GM19438 (cell line): ENCODE results near the gene PARD3.

ENCODE experiments used
- ATAC-seq: cut with Tn5 transposase; IDR thresholded peaks from one replicate; pipeline ENCODE4 v1.9.1; 2021; ENCODE audit warnings: low read depth; ENCODE audit not compliant: unreplicated experiment

PARD3 gene

GRCh38 chr10:34219753-34220548 lies 595.1 kb downstream of the PARD3 start:
- ATAC-seq: no peak

GRCh38 chr10:34217524-34217923 lies 597.6 kb downstream of the PARD3 start:
- ATAC-seq: no peak

GRCh38 chr10:34216348-34216945 lies 598.6 kb downstream of the PARD3 start:
- no peak for ATAC-seq

- ATAC-seq: no peak
These were observed 601.3 kb downstream of the PARD3 start for GRCh38 chr10:34213805-34214197.

DNA sequence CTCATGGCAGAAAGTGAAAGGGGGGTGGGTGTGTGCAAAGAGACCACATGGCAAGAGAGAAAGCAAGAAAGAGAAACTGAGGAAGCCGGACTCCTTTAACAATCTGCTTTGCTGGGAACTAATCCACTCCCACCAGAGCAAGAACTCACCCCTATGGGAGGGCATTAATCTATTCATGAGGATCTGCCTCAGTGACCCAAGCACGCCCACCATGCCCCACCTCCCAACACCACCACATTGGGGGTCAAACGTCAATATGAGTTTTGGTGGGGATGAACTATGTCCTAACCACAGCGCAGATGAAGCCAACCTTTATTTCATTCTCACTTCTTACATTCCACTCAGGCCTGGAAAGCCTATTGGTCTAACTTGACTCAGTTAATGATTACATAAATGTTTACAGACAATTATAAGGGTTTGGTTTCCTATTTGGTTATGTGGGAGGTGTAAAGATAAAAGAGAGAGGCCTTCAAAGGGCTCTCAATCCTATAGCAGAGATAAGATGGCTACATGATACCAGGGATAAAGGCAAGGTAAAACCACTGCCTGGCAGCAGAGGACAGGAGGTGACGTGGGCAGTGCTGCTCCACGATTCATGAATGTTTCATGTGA lies 601.8 kb downstream of the PARD3 start:
- ATAC-seq: no peak

DNA sequence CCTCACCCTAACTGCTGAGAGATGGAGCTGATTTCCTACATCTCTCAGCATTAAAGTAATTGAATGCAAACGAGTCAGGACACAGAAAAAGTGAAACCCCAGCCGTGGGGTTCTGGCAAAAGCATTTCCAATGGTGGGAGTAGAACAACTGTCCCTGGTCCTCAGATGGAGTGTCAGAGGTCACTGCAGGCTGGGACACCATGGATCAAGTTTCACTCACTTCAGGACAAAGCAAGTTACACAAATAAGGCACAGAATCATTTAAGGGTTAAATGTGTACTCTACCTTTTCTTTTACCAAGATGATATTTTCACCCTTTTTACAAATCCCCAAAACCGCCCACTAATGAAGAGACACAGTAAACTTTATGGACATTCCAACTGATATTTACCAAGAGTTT lies 607.8 kb downstream of the PARD3 start:
- ATAC-seq: no peak

GRCh38 chr10:34206935-34207268 lies 608.2 kb downstream of the PARD3 start:
- ATAC-seq: no peak

DNA sequence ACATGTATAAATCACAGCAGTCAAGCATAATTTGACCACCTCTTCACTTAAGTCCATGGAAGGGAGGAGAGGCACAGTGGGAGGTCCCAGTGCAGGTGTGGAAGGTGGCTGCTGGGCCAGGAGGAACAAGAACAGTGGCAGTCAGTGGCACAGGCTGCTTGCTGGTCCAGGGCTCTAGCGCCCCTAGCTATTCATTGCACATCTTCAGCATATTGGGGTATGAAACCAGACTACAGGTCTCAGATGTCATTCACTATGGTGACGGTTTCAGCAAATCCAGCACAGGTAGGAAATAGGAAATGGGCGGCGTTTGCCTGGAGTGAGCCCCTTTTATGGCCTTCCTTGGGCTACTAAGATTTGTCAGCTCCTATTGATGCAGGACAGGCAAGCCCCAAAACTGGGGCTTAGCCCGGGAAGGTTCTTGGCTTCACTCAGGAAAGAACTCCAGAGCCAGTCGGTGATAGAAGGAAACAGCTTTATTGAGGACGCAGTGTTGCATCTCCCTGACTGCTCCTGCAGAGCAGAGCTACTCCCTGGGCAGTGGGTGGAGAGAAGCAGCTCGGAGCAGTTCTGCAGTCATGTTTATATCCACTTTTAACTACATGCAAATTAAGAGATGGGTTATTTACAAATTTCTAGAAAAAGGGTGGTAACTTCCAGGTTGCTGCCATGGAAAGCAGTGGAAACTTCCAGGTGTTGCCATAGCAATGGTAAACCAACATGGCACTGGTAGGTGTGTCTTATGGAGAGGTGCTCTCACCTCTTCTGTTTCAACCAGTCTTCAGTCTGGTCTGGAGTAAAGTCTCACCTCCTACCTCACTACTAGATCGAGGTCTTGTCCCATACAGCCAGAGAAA lies 608.8 kb downstream of the PARD3 start:
- ATAC-seq: no peak

- no peak for ATAC-seq
These were observed 609.6 kb downstream of the PARD3 start for GRCh38 chr10:34205452-34205851.

GRCh38 chr10:34203966-34204630 lies 611.0 kb downstream of the PARD3 start:
- no peak for ATAC-seq

DNA sequence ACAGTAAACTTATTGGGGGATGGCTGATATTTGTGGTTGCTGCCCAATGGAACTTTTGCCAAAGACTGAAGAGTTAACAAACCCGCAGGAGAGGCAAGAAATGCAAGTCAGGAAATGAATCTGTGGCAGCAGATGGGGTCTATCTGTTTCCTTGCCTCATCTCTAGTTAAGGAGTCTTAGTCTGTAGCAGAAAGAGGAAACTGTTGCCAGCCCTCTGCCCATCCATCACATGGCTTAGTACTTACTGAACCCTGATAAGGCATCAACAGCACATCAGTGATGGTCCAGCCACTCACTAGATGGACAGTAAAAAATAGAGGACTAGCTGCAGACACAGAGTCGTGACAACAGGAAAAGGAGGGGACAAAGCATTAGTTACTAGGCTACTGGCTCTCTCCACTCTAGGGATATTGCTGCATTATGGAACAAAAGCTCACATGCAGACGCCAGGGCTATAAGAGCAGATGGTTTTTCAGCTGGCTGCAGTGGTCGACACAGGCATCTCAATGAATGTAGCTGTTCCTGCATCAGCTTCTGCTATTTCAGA lies 614.7 kb downstream of the PARD3 start:
- ATAC-seq: no peak

GRCh38 chr10:34198953-34199352 lies 616.1 kb downstream of the PARD3 start:
- ATAC-seq: no peak

DNA sequence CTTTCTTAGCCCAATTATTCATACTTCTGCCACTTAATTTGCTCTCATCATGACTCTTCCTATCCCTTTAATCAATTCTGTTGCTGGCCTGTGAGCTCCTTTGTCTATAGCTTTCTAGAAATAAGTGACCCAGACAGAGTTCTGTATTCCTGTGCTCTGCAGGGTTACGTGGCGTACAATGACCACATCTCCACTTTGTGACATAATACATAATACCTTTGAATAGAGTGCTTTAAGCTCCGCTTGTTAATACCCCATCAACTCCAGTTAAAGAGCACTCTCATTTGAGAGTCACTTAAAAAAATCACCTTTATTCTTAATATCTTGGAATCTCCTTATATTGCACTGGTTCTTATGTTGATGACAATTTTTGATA lies 619.0 kb downstream of the PARD3 start:
- no peak for ATAC-seq

DNA sequence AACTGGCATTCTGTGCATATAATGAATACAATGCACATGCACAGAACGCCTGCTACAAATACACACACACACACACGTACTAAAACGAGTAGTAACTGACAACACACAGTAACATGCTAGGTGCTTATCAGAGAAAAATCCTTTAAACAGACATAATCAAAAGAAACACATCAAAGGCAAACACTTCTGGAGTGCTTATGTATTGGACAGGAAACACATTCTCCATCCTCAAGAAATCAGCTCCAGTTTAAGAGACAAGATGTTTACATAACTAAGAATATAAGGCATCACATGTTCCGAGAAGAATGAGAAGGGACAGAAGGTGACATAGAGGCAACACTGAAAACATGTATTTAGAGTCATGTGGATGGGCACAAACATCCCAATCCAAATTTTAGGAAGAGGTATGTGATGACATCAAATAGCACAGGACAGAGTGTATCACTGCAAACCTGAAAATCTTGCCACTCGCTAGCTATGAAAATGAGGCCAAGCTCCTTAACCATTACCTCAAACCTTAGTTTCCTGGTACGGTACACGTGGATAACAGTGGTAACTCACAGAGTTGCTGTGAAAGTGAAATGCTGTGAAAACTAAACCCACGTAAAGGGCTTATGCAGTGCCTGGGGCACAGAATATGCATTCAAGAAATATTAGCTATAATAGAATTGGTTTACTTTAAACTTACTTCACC lies 619.6 kb downstream of the PARD3 start:
- ATAC-seq: no peak

GRCh38 chr10:34193931-34194626 lies 621.0 kb downstream of the PARD3 start:
- no peak for ATAC-seq

GRCh38 chr10:34192646-34193045 lies 622.5 kb downstream of the PARD3 start:
- ATAC-seq: no peak

DNA sequence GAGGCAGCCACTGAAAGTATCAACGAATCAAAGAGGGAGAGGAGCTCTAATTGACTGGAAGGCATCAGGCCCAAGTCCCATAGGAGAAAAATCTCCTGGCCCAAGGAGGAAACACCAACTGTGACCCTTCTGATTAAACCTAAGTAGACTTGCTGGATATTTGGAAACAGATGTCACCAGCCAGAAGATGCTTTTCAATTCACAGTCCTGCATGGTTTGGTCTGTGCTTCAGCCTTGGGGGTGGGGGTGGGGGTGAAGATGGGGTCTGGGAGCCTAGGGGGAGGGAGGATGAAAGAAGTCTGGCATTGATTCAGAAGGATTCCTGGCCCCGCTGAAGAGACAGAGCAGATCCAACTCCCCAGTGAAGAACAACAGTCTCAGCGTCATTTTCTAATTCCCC lies 623.7 kb downstream of the PARD3 start:
- no peak for ATAC-seq

DNA sequence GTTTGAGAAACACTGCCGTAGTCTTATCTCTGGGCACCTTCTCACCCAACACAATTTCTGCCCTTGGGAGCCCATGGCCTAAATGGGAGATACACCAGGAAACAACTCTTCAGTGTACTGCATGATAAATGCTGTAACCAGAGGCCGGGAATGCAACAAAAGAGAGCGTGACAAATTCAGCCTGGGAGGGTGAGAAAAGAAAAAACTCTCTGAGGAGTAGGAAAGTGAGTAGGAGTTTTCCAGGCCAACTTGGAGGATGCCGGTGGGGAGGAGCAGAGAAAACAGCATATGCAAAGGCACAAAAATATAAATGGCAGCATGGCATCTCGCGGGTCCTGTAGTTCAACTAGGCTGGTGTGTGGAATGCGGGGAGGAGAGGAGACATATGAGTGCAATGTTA lies 624.5 kb downstream of the PARD3 start:
- no peak for ATAC-seq

DNA sequence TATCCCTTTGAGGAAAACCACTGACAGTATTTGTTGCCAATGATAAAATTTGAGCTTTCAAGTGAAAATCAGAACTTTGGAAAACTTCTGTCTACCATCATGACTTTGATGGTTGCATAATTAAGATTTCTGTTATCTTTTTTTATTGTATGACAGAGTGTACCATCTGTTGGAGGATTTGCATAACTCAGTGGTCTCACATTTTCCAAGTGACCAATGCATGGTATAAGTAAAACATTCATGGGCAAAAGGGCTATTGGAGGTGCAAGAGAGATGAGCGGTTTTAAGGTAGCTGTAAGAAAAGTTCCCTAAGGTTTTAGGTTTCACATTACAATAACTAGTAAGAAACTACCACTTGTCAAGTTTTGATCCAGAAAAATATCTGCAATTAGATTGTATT lies 625.3 kb downstream of the PARD3 start:
- no peak for ATAC-seq
